HEK293 (cell line): ENCODE results near the gene DGKD.

ENCODE experiments used
- CTCF ChIA-PET: fragments of 350-600 bp; formaldehyde crosslinking; extraction: SDS; loops from one replicate; lab custom pipeline; 2021; ENCODE audit warnings: antibody characterized with exemption; lab: Yijun Ruan, JAX
- POLR2A ChIA-PET: fragments of 300-600 bp; formaldehyde crosslinking; extraction: SDS; loops from one replicate; lab custom pipeline; 2020; ENCODE audit warnings: antibody characterized with exemption, inconsistent platforms; lab: Yijun Ruan, JAX
- H3K27ac ChIP-seq: fragments of 200-500 bp; sonication (Bioruptor generic); 2 replicates; pipeline ENCODE4 v1.5.1; 2014; ENCODE audit warnings: low read depth, low read length, control low read depth, inconsistent platforms; ENCODE audit errors: extremely low read depth
- H3K36me3 ChIP-seq, 2 experiments: fragments of 200-500 bp in 1 of 2; sonication (Bioruptor generic) in 1 of 2; 1 replicate in 1 of 2; 2 replicates in 1 of 2; pipeline ENCODE4 v1.5.1; 2014 to 2017; ENCODE audit warnings: inconsistent platforms in 2 of 2, low read length in 2 of 2; ENCODE audit not compliant: control insufficient read depth in 2 of 2, insufficient read depth in 1 of 2
- H3K4me1 ChIP-seq: fragments of 200-500 bp; sonication (Bioruptor generic); 2 replicates; pipeline ENCODE4 v1.5.1; 2014; ENCODE audit warnings: mild to moderate bottlenecking, low read length, inconsistent platforms; ENCODE audit not compliant: control insufficient read depth, insufficient read depth
- H3K4me3 ChIP-seq: 2 replicates; pipeline ENCODE4 v1.5.1; 2011; ENCODE audit warnings: low read depth, mild to moderate bottlenecking, control low read depth, low read length, moderate library complexity
- H3K9me3 ChIP-seq: fragments of 200-500 bp; sonication (Bioruptor generic); 2 replicates; pipeline ENCODE4 v1.5.1; 2014; ENCODE audit warnings: low read depth, low read length, inconsistent platforms; ENCODE audit not compliant: control insufficient read depth, insufficient read depth
- AEBP2 ChIP-seq: fragments of 450-650 bp; formaldehyde crosslinking; IDR thresholded peaks from 2 replicates; pipeline ENCODE4 v1.5.1; 2016; ENCODE audit warnings: missing biosample characterization, missing genetic modification characterization, borderline replicate concordance
- GLI4 ChIP-seq: fragments of 450-650 bp; formaldehyde crosslinking; IDR thresholded peaks from 2 replicates; pipeline ENCODE4 v1.5.1; 2016; ENCODE audit warnings: missing biosample characterization, missing genetic modification characterization
- GLIS1 ChIP-seq: fragments of 450-650 bp; formaldehyde crosslinking; IDR thresholded peaks from 2 replicates; pipeline ENCODE4 v1.5.1; 2016; ENCODE audit warnings: missing biosample characterization, missing genetic modification characterization
- KLF10 ChIP-seq: fragments of 450-650 bp; IDR thresholded peaks from 2 replicates; pipeline ENCODE4 v1.5.1; 2018; ENCODE audit warnings: missing biosample characterization, mild to moderate bottlenecking, missing genetic modification characterization
- KLF16 ChIP-seq: fragments of 450-650 bp; formaldehyde crosslinking; IDR thresholded peaks from 2 replicates; pipeline ENCODE4 v1.5.1; 2017; ENCODE audit warnings: missing biosample characterization, missing genetic modification characterization
- PATZ1 ChIP-seq: fragments of 450-650 bp; formaldehyde crosslinking; IDR thresholded peaks from 2 replicates; pipeline ENCODE4 v1.5.1; 2016; ENCODE audit warnings: missing biosample characterization, missing genetic modification characterization
- TRIM28 ChIP-seq: IDR thresholded peaks from 2 replicates; pipeline ENCODE4 v1.6.1; 2011; ENCODE audit warnings: low read length, control low read depth, borderline replicate concordance
- ZBTB7A ChIP-seq: fragments of 450-650 bp; formaldehyde crosslinking; IDR thresholded peaks from 2 replicates; pipeline ENCODE4 v1.5.1; 2016; ENCODE audit warnings: low read depth, missing biosample characterization, missing genetic modification characterization
- ZBTB8A ChIP-seq: fragments of 450-650 bp; formaldehyde crosslinking; IDR thresholded peaks from 2 replicates; pipeline ENCODE4 v1.5.1; 2016; ENCODE audit warnings: missing biosample characterization, missing genetic modification characterization
- ZNF146 ChIP-seq: fragments of 450-650 bp; formaldehyde crosslinking; IDR thresholded peaks from 2 replicates; pipeline ENCODE4 v1.5.1; 2016; ENCODE audit warnings: missing biosample characterization, missing genetic modification characterization
- ZNF16 ChIP-seq: fragments of 450-650 bp; formaldehyde crosslinking; IDR thresholded peaks from 2 replicates; pipeline ENCODE4 v1.5.1; 2016; ENCODE audit warnings: low read depth, missing biosample characterization, missing genetic modification characterization
- ZNF266 ChIP-seq: fragments of 450-650 bp; formaldehyde crosslinking; IDR thresholded peaks from 2 replicates; pipeline ENCODE4 v1.5.1; 2016; ENCODE audit warnings: missing biosample characterization, missing genetic modification characterization, low read depth
- ZNF302 ChIP-seq: fragments of 450-650 bp; formaldehyde crosslinking; IDR thresholded peaks from 2 replicates; pipeline ENCODE4 v1.5.1; 2016; ENCODE audit warnings: missing biosample characterization, missing genetic modification characterization, low read depth
- ZNF510 ChIP-seq: fragments of 450-650 bp; formaldehyde crosslinking; IDR thresholded peaks from 2 replicates; pipeline ENCODE4 v1.5.1; 2018; ENCODE audit warnings: mild to moderate bottlenecking, missing genetic modification characterization, missing biosample characterization; ENCODE audit not compliant: insufficient replicate concordance
- ZNF580 ChIP-seq: fragments of 450-650 bp; formaldehyde crosslinking; IDR thresholded peaks from 2 replicates; pipeline ENCODE4 v1.5.1; 2016; ENCODE audit warnings: missing biosample characterization, missing genetic modification characterization
- ZNF707 ChIP-seq: fragments of 450-650 bp; formaldehyde crosslinking; IDR thresholded peaks from 2 replicates; pipeline ENCODE4 v1.5.1; 2016; ENCODE audit warnings: missing biosample characterization, missing genetic modification characterization
- ZNF76 ChIP-seq: fragments of 450-650 bp; formaldehyde crosslinking; IDR thresholded peaks from 2 replicates; pipeline ENCODE4; 2016; ENCODE audit warnings: low read depth, missing biosample characterization, missing genetic modification characterization, borderline replicate concordance
- ZNF776 ChIP-seq: fragments of 450-650 bp; formaldehyde crosslinking; IDR thresholded peaks from 2 replicates; pipeline ENCODE4 v1.5.0; 2017; ENCODE audit warnings: missing biosample characterization, missing genetic modification characterization, borderline replicate concordance
- ZSCAN23 ChIP-seq: fragments of 450-650 bp; formaldehyde crosslinking; IDR thresholded peaks from 2 replicates; pipeline ENCODE4 v1.5.1; 2016; ENCODE audit warnings: missing biosample characterization, missing genetic modification characterization
- TF ChIP-seq, protein P1 (sequence below): fragments of 450-650 bp; formaldehyde crosslinking; IDR thresholded peaks from 2 replicates; pipeline ENCODE4 v1.5.1; 2017; ENCODE audit warnings: missing biosample characterization, missing genetic modification characterization
- TF ChIP-seq, protein P2 (sequence below): fragments of 450-650 bp; formaldehyde crosslinking; IDR thresholded peaks from 2 replicates; pipeline ENCODE4 v1.5.1; 2016; ENCODE audit warnings: missing biosample characterization, missing genetic modification characterization
- TF ChIP-seq, protein P3 (sequence below): fragments of 450-650 bp; formaldehyde crosslinking; IDR thresholded peaks from 2 replicates; pipeline ENCODE4 v1.5.1; 2016; ENCODE audit warnings: missing biosample characterization, missing genetic modification characterization, borderline replicate concordance

Gene DGKD

DNA sequence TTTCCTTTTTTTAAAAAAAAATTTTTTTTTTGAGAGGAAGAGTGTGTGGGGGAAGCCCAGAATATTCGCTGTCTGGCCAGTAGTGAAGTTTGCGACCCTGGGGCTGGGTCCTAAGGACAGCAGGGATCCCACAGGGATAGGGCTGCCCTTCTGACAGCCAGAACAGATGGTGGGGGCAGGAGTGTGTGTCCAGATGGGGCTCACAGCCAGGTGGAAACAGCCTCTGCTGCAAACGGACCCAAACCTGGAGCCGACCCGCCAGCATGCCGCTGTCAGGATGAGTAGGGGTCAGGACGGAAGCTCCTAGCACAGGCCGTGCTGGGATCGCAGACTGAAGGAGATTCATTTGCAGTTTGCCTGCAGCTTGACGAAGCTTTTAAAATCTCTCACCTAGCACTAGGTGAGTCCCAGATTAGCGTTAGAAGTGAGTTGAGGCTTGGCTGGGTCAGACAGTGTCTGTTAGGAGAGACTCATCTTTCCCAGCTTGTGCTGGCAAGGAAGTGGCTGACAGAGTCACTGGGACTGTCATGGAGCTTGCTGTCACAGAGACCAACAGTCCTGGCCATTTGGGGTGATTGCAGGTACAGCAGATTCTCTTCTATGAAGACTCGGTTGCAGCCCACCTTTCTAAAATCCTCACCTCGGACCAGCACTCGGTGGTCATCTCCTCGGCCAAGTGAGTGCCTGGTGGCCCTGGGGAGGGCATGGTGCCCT is 93.4 kb downstream of the DGKD start:
- no peak overlapping the region for H3K4me3 ChIP-seq
- no peak overlapping the region for H3K27ac ChIP-seq
- TF ChIP-seq, protein P1, sequence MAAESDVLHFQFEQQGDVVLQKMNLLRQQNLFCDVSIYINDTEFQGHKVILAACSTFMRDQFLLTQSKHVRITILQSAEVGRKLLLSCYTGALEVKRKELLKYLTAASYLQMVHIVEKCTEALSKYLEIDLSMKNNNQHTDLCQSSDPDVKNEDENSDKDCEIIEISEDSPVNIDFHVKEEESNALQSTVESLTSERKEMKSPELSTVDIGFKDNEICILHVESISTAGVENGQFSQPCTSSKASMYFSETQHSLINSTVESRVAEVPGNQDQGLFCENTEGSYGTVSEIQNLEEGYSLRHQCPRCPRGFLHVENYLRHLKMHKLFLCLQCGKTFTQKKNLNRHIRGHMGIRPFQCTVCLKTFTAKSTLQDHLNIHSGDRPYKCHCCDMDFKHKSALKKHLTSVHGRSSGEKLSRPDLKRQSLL (tag by site-specific recombination), result no peak
- TF ChIP-seq ZBTB8A, result no peak
- TF ChIP-seq, protein P2, sequence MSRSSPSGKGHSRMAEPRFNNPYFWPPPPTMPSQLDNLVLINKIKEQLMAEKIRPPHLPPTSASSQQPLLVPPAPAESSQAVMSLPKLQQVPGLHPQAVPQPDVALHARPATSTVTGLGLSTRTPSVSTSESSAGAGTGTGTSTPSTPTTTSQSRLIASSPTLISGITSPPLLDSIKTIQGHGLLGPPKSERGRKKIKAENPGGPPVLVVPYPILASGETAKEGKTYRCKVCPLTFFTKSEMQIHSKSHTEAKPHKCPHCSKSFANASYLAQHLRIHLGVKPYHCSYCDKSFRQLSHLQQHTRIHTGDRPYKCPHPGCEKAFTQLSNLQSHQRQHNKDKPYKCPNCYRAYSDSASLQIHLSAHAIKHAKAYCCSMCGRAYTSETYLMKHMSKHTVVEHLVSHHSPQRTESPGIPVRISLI (tag by site-specific recombination), result no peak
- TF ChIP-seq, protein P3, sequence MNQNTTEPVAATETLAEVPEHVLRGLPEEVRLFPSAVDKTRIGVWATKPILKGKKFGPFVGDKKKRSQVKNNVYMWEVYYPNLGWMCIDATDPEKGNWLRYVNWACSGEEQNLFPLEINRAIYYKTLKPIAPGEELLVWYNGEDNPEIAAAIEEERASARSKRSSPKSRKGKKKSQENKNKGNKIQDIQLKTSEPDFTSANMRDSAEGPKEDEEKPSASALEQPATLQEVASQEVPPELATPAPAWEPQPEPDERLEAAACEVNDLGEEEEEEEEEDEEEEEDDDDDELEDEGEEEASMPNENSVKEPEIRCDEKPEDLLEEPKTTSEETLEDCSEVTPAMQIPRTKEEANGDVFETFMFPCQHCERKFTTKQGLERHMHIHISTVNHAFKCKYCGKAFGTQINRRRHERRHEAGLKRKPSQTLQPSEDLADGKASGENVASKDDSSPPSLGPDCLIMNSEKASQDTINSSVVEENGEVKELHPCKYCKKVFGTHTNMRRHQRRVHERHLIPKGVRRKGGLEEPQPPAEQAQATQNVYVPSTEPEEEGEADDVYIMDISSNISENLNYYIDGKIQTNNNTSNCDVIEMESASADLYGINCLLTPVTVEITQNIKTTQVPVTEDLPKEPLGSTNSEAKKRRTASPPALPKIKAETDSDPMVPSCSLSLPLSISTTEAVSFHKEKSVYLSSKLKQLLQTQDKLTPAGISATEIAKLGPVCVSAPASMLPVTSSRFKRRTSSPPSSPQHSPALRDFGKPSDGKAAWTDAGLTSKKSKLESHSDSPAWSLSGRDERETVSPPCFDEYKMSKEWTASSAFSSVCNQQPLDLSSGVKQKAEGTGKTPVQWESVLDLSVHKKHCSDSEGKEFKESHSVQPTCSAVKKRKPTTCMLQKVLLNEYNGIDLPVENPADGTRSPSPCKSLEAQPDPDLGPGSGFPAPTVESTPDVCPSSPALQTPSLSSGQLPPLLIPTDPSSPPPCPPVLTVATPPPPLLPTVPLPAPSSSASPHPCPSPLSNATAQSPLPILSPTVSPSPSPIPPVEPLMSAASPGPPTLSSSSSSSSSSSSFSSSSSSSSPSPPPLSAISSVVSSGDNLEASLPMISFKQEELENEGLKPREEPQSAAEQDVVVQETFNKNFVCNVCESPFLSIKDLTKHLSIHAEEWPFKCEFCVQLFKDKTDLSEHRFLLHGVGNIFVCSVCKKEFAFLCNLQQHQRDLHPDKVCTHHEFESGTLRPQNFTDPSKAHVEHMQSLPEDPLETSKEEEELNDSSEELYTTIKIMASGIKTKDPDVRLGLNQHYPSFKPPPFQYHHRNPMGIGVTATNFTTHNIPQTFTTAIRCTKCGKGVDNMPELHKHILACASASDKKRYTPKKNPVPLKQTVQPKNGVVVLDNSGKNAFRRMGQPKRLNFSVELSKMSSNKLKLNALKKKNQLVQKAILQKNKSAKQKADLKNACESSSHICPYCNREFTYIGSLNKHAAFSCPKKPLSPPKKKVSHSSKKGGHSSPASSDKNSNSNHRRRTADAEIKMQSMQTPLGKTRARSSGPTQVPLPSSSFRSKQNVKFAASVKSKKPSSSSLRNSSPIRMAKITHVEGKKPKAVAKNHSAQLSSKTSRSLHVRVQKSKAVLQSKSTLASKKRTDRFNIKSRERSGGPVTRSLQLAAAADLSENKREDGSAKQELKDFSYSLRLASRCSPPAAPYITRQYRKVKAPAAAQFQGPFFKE (tag by site-specific recombination), result no peak
- H3K9me3 ChIP-seq, result no peaks in the 10 kb centered on the region
- ChIA-PET POLR2A (no interaction called here), CTCF (interaction anchor here (0.5 to 1.1 kb wide), 7 partner anchors 13 to 594 kb away, joined by 3 to 4 read pairs (median 3); no protein-coding TSS in a partner anchor)
- peaks cover 3 to 82% of the 10 kb centered on the region in 2 experiments; a peak in 2 of 3 replicates for H3K36me3 ChIP-seq
- H3K4me1 ChIP-seq, result no peaks in the 10 kb centered on the region

DNA sequence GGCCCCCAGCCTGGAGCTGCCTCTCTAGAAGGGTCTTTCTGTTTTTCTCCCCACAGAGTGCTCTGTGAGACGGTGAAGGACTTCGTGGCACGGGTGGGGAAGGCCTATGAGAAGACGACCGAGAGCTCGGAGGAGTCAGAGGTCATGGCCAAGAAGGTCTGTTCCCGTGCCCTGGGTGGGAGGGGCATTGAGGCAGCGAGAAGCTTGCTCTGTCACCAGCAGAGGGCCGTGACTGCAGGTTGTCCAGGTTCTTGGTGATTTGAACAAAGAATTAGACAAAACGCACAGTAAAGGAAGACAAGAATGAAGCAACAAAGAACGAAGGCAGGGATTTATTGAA is 93.9 kb downstream of the DGKD start:
- POLR2A ChIA-PET, result no interaction called here
- H3K4me3 ChIP-seq, result no peak overlapping the region
- no peaks in the 10 kb centered on the region for H3K4me1 ChIP-seq
- no peak overlapping the region for H3K27ac ChIP-seq
- peaks cover 3 to 85% of the 10 kb centered on the region in 2 experiments; a peak in 2 of 3 replicates for H3K36me3 ChIP-seq
- no peaks in the 10 kb centered on the region for H3K9me3 ChIP-seq
- CTCF ChIA-PET, result interaction anchor here (0.6 to 1.7 kb wide), 11 partner anchors 9 to 956 kb away, joined by 3 to 11 read pairs (median 4); partner anchors contain the start of gene UGT1A5
- no peak for TF ChIP-seq ZSCAN23 (tag by site-specific recombination)
- no peak for TF ChIP-seq PATZ1 (tag by site-specific recombination)
- TF ChIP-seq ZNF302, result no peak
- TF ChIP-seq ZNF580 (tag by site-specific recombination), result no peak
- TF ChIP-seq ZNF76 (tag by site-specific recombination), result no peak
- TF ChIP-seq KLF10 (tag by site-specific recombination), result no peak
- no peak for TF ChIP-seq KLF16 (tag by site-specific recombination)
- TF ChIP-seq GLI4 (tag by site-specific recombination), result no peak
- TF ChIP-seq GLIS1, result no peak
- TF ChIP-seq TRIM28, result no peak
- TF ChIP-seq ZBTB8A, result no peak
- TF ChIP-seq ZNF266 (tag by site-specific recombination), result no peak
- TF ChIP-seq ZNF707 (tag by site-specific recombination), result no peak
- no peak for TF ChIP-seq ZNF146 (tag by site-specific recombination)
- no peak for TF ChIP-seq AEBP2
- TF ChIP-seq ZNF16, result no peak
- TF ChIP-seq ZNF510, result no peak
- no peak for TF ChIP-seq ZBTB7A (tag by site-specific recombination)
- TF ChIP-seq ZNF776 (tag by site-specific recombination), result no peak
